HCT116 (cell line): Measurements from ENCODE around the gene SLC8A1. TPM values are rescaled to one million over a fixed set of nuclear protein-coding genes. Genes with fewer than 3 reads are reported as not detected.

Experiments used
- ATAC-seq: fragments of 200-7000 bp; cut with Tn5 transposase; 2 replicates; pipeline ENCODE4 v1.9.1; 2020; ENCODE audit warnings: mild to moderate bottlenecking, moderate library complexity
- BruUV-seq: library from RNA; stranded (reverse); fragments of 400-500 nt; replicated peaks from 2 replicates; lab custom pipeline; 2021; lab: Mats Ljungman, UMichigan
- CTCF ChIA-PET: fragments of 300-600 bp; sonication (Branson Sonifier 250); formaldehyde crosslinking; loops from one replicate; lab custom pipeline; 2021; ENCODE audit warnings: antibody characterized with exemption; lab: Charles Lee
- POLR2A ChIA-PET: fragments of 300-600, 350-600 bp; sonication (Branson Sonifier 250); formaldehyde crosslinking; loops from one replicate; lab custom pipeline; 2021; ENCODE audit warnings: antibody characterized with exemption; lab: Charles Lee
- RAD21 ChIA-PET, 2 experiments: fragments of 300-600 bp; sonication (Branson Sonifier 250); formaldehyde crosslinking; loops; one replicate each; lab custom pipeline; 2023; ENCODE audit warnings: low total read pairs in 2 of 2; ENCODE audit not compliant: uncharacterized antibody in 2 of 2, unreplicated experiment in 2 of 2, low non-redundant PET in 1 of 2; lab: Charles Lee
- DNase-seq: peaks from one replicate; pipeline ENCODE4 v3.0.0-alpha.2; 2010; ENCODE audit warnings: low read depth, low spot score
- H2AFZ ChIP-seq: fragments of 200-600 bp; shearing (Covaris generic), sonication (generic); 2 replicates; pipeline ENCODE4 v1.6.1; 2017; ENCODE audit warnings: low read depth, mixed run types, mixed read lengths, antibody characterized with exemption, low read length; ENCODE audit not compliant: poor library complexity, severe bottlenecking
- H3K27ac ChIP-seq: 2 replicates; pipeline ENCODE4 v1.5.1; 2012; ENCODE audit warnings: low read depth, low read length
- H3K27me3 ChIP-seq: fragments of 200-600 bp; sonication (generic); 2 replicates; pipeline ENCODE4 v1.6.1; 2016; ENCODE audit warnings: mixed run types, low read length, mixed read lengths; ENCODE audit not compliant: insufficient read depth
- H3K36me3 ChIP-seq, 2 experiments: fragments of 200-500 bp in 1 of 2; fragments of 200-600 bp in 1 of 2; sonication (Bioruptor generic) in 1 of 2; sonication (generic) in 1 of 2; 2 replicates each; pipeline versions ENCODE4 v1.5.1 to v1.6.1; 2014 to 2016; ENCODE audit warnings: low read length in 2 of 2, inconsistent platforms in 1 of 2, mixed read lengths in 1 of 2, mixed run types in 1 of 2; ENCODE audit not compliant: insufficient read depth in 2 of 2, control insufficient read depth in 1 of 2
- H3K4me1 ChIP-seq, 2 experiments: fragments of 200-600 bp in 1 of 2; sonication (generic) in 1 of 2; 2 replicates each; pipeline versions ENCODE4 v1.5.1 to v1.6.1; 2012 to 2017; ENCODE audit warnings: low read length in 2 of 2, inconsistent platforms in 1 of 2, mild to moderate bottlenecking in 1 of 2, mixed read lengths in 1 of 2, mixed run types in 1 of 2, moderate library complexity in 1 of 2; ENCODE audit not compliant: insufficient read depth in 2 of 2, control insufficient read depth in 1 of 2
- H3K4me2 ChIP-seq: fragments of 200-600 bp; sonication (generic); 2 replicates; pipeline ENCODE4 v1.6.1; 2017; ENCODE audit warnings: mixed run types, low read length, mixed read lengths
- H3K4me3 ChIP-seq, 2 experiments: fragments of 200-600 bp in 1 of 2; sonication (generic) in 1 of 2; replicated peaks in 1 of 2; 2 replicates each; pipeline ENCODE4 v1.5.1; 2011 to 2016; ENCODE audit warnings: low read length in 2 of 2, control low read depth in 1 of 2, low read depth in 1 of 2, mild to moderate bottlenecking in 1 of 2, mixed read lengths in 1 of 2, mixed run types in 1 of 2
- H3K79me2 ChIP-seq: fragments of 200-600 bp; sonication (generic); 2 replicates; pipeline ENCODE4 v1.6.1; 2017; ENCODE audit warnings: mild to moderate bottlenecking, mixed run types, low read length, moderate library complexity, mixed read lengths; ENCODE audit not compliant: insufficient read depth
- H3K9ac ChIP-seq: fragments of 200-600 bp; sonication (generic); 2 replicates; pipeline ENCODE4 v1.6.1; 2016; ENCODE audit warnings: low read length, mixed read lengths
- H3K9me2 ChIP-seq: fragments of 200-600 bp; sonication (generic), shearing (Covaris generic); 2 replicates; pipeline ENCODE4 v1.6.1; 2017; ENCODE audit warnings: mixed run types, mild to moderate bottlenecking, moderate library complexity; ENCODE audit not compliant: insufficient read depth
- H3K9me3 ChIP-seq, 2 experiments: fragments of 200-500 bp in 1 of 2; fragments of 200-600 bp in 1 of 2; sonication (Bioruptor generic) in 1 of 2; sonication (generic) in 1 of 2; 2 replicates each; pipeline ENCODE4 v1.6.1; 2014 to 2017; ENCODE audit warnings: low read length in 2 of 2, mixed read lengths in 2 of 2, inconsistent platforms in 1 of 2, low read depth in 1 of 2, mild to moderate bottlenecking in 1 of 2, mixed run types in 1 of 2, moderate library complexity in 1 of 2; ENCODE audit not compliant: control insufficient read depth in 1 of 2, insufficient read depth in 1 of 2
- H4K20me1 ChIP-seq: fragments of 200-600 bp; sonication (generic), shearing (Covaris generic); 2 replicates; pipeline ENCODE4 v1.6.1; 2017; ENCODE audit warnings: mixed run types, mild to moderate bottlenecking, moderate library complexity; ENCODE audit not compliant: insufficient read depth
- ATF3 ChIP-seq: IDR thresholded peaks from 2 replicates; pipeline ENCODE4 v1.6.1; 2012
- CBX3 ChIP-seq: IDR thresholded peaks from 2 replicates; pipeline ENCODE4 v1.6.1; 2012; ENCODE audit warnings: low read depth
- CEBPB ChIP-seq: IDR thresholded peaks from 2 replicates; pipeline ENCODE4 v1.6.1; 2012; ENCODE audit warnings: low read depth
- ELF1 ChIP-seq: IDR thresholded peaks from 2 replicates; pipeline ENCODE4 v1.6.1; 2012; ENCODE audit warnings: low read depth, borderline replicate concordance
- EZH2 ChIP-seq: fragments of 200-600 bp; sonication (generic); IDR thresholded peaks from 2 replicates; pipeline ENCODE4 v1.6.1; 2017; ENCODE audit warnings: antibody characterized with exemption, mixed run types
- FOSL1 ChIP-seq: IDR thresholded peaks from 2 replicates; pipeline ENCODE4 v1.6.1; 2012; ENCODE audit warnings: low read depth
- JUND ChIP-seq: IDR thresholded peaks from 2 replicates; pipeline ENCODE4 v1.6.1; 2012
- MAX ChIP-seq: IDR thresholded peaks from 2 replicates; pipeline ENCODE4 v1.6.1; 2012
- POLR2A ChIP-seq: IDR thresholded peaks from 2 replicates; pipeline ENCODE4 v1.7.0; 2011; ENCODE audit warnings: borderline replicate concordance; ENCODE audit not compliant: insufficient read depth, insufficient read length; ENCODE audit errors: extremely low read depth
- POLR2AphosphoS5 ChIP-seq: IDR thresholded peaks from 2 replicates; pipeline ENCODE4 v1.6.1; 2011; ENCODE audit warnings: mild to moderate bottlenecking, low read depth, low read length, moderate library complexity
- RAD21 ChIP-seq: IDR thresholded peaks from 2 replicates; pipeline ENCODE4 v1.6.1; 2012; ENCODE audit warnings: low read depth, mild to moderate bottlenecking
- REST ChIP-seq: IDR thresholded peaks from 2 replicates; pipeline ENCODE4 v1.6.1; 2012; ENCODE audit warnings: low read depth
- SIN3A ChIP-seq: IDR thresholded peaks from 2 replicates; pipeline ENCODE4 v1.6.1; 2012; ENCODE audit warnings: low read depth
- SP1 ChIP-seq: IDR thresholded peaks from 2 replicates; pipeline ENCODE4 v1.6.1; 2012; ENCODE audit warnings: low read depth
- SRF ChIP-seq: IDR thresholded peaks from 2 replicates; pipeline ENCODE4 v1.6.1; 2012; ENCODE audit warnings: low read depth
- YY1 ChIP-seq: IDR thresholded peaks from 2 replicates; pipeline ENCODE4 v1.6.1; 2011; ENCODE audit warnings: low read length, low read depth, moderate library complexity, mild to moderate bottlenecking; ENCODE audit not compliant: insufficient replicate concordance; ENCODE audit errors: extremely low read depth
- ZFX ChIP-seq: fragments of 450-650 bp; IDR thresholded peaks from 2 replicates; pipeline ENCODE4 v1.6.1; 2017
- intact Hi-C: fragments of 100-400 bp; cut with micrococcal nuclease; formaldehyde crosslinking; loops from 2 replicates; pipeline ENCODE4 v1.10.0; 2022
- total RNA-seq: library from RNA; stranded (reverse); gene quantifications from one replicate; pipeline ENCODE4 v1.2.1, GENCODE V29; 2021; ENCODE audit not compliant: unreplicated experiment

Gene SLC8A1
- total RNA-seq, 1 experiment from 2014 or later: 0.07 TPM

GRCh38 chr2:40274270-40274669, 177.6 kb downstream of the SLC8A1 start:
- intact Hi-C loops: no loop called here
- no peaks in the 10 kb centered on the region for H3K36me3 ChIP-seq
- H3K27me3 ChIP-seq: peaks cover 14% of the 10 kb centered on the region
- H3K9ac ChIP-seq: no peak overlapping the region
- no peak overlapping the region for H3K27ac ChIP-seq
- DNase-seq (no peak), ATAC-seq (no peak)
- no peaks in the 10 kb centered on the region for H3K4me1 ChIP-seq
- ChIA-PET RAD21 (no interaction called here), POLR2A (no interaction called here), CTCF (no interaction called here)
- H2AFZ ChIP-seq: no peak overlapping the region
- no peak overlapping the region for H3K4me2 ChIP-seq
- BruUV-seq: no TSS peak
- H4K20me1 ChIP-seq: no peaks in the 10 kb centered on the region
- H3K79me2 ChIP-seq: no peaks in the 10 kb centered on the region
- no peaks in the 10 kb centered on the region for H3K9me3 ChIP-seq
- no peaks in the 10 kb centered on the region for H3K9me2 ChIP-seq
- TF ChIP-seq POLR2A (no peak), ZFX (no peak), ATF3 (no peak), CBX3 (no peak), RAD21 (no peak), SRF (no peak), ELF1 (no peak), POLR2AphosphoS5 (no peak), JUND (no peak), FOSL1 (no peak), SIN3A (no peak), CEBPB (no peak), SP1 (no peak)
- H3K4me3 ChIP-seq: no peak overlapping the region

GRCh38 chr2:40273734-40274182, 178.1 kb downstream of the SLC8A1 start:
- H3K9me2 ChIP-seq: no peaks in the 10 kb centered on the region
- no peak overlapping the region for H3K4me3 ChIP-seq
- no peak overlapping the region for H3K27ac ChIP-seq
- H3K4me2 ChIP-seq: no peak overlapping the region
- ATAC-seq: no peak
- H3K79me2 ChIP-seq: no peaks in the 10 kb centered on the region
- no TSS peak for BruUV-seq
- no peaks in the 10 kb centered on the region for H3K9me3 ChIP-seq
- H3K9ac ChIP-seq: no peak overlapping the region
- H3K27me3 ChIP-seq: peaks cover 12% of the 10 kb centered on the region; the same call in 1 of the 2 replicates
- H2AFZ ChIP-seq: no peak overlapping the region
- no peaks in the 10 kb centered on the region for H3K4me1 ChIP-seq
- intact Hi-C loops: no loop called here
- DNase-seq: no peak
- no peaks in the 10 kb centered on the region for H4K20me1 ChIP-seq
- no peaks in the 10 kb centered on the region for H3K36me3 ChIP-seq
- ChIA-PET POLR2A (no interaction called here), RAD21 (no interaction called here), CTCF (no interaction called here)
- TF ChIP-seq EZH2 (no peak), REST (no peak), CEBPB (no peak), CBX3 (no peak), FOSL1 (no peak), YY1 (no peak), ZFX (no peak), ATF3 (no peak), SIN3A (no peak), MAX (no peak), ELF1 (no peak), RAD21 (no peak)
